HPDE6-E6E7 (cell line): ENCODE results near the gene ABCC2.
"Not testable (repeated sequence)": the region's sequence is repeated elsewhere in the genome, so short reads cannot be mapped to it uniquely, and the experiment has no call there.

Experiments used
- DNase-seq: peaks from one replicate; pipeline ENCODE4 v3.0.0; 2011; ENCODE audit warnings: missing footprints; ENCODE audit errors: extremely low spot score

The ABCC2 gene

GRCh38 chr10:99782447-99783286 is at the start of gene ABCC2:
Gene ABCC2 (plus strand): TSS chr10:99782640. CDS start chr10:99782845, 205 bp downstream.
- DNase-seq: no peak

- DNase-seq: no peak
Measured at GRCh38 chr10:99733366-99733765, 49.1 kb upstream of the ABCC2 start.

- DNase-seq: not testable (repeated sequence)
Measured at GRCh38 chr10:99734111-99734510, 48.3 kb upstream of the ABCC2 start.

GRCh38 chr10:99740260-99740659 is 42.2 kb upstream of the ABCC2 start:
- no peak for DNase-seq

- DNase-seq: no peak
Measured at GRCh38 chr10:99740933-99741559, 41.4 kb upstream of the ABCC2 start.

- DNase-seq: no peak
Measured at GRCh38 chr10:99742254-99742653, 40.2 kb upstream of the ABCC2 start.

GRCh38 chr10:99742701-99743100 is 39.7 kb upstream of the ABCC2 start:
- no peak for DNase-seq

GRCh38 chr10:99743841-99744240 is 38.6 kb upstream of the ABCC2 start:
- DNase-seq: no peak

- DNase-seq: not testable (repeated sequence)
Measured at GRCh38 chr10:99746166-99746565, 36.3 kb upstream of the ABCC2 start.

- no peak for DNase-seq
Measured at GRCh38 chr10:99748823-99749451, 33.5 kb upstream of the ABCC2 start.

GRCh38 chr10:99750641-99751040 is 31.8 kb upstream of the ABCC2 start:
- no peak for DNase-seq

- no peak for DNase-seq
Measured at GRCh38 chr10:99754670-99755069, 27.8 kb upstream of the ABCC2 start.

GRCh38 chr10:99756159-99756558 is 26.3 kb upstream of the ABCC2 start:
- DNase-seq: no peak

GRCh38 chr10:99758211-99758891 is 24.1 kb upstream of the ABCC2 start:
- DNase-seq: no peak

- DNase-seq: no peak
Measured at GRCh38 chr10:99760321-99760720, 22.1 kb upstream of the ABCC2 start.

GRCh38 chr10:99761365-99761764 is 21.1 kb upstream of the ABCC2 start:
- DNase-seq: no peak

- no peak for DNase-seq
Measured at GRCh38 chr10:99765672-99766301, 16.7 kb upstream of the ABCC2 start.

- no peak for DNase-seq
Measured at GRCh38 chr10:99766302-99766681, 16.1 kb upstream of the ABCC2 start.

- DNase-seq: no peak
Measured at GRCh38 chr10:99767901-99768300, 14.5 kb upstream of the ABCC2 start.

GRCh38 chr10:99768556-99768955 is 13.9 kb upstream of the ABCC2 start:
- no peak for DNase-seq

- no peak for DNase-seq
Measured at GRCh38 chr10:99769706-99770105, 12.7 kb upstream of the ABCC2 start.
